Transverse colon (tissue), 3 donors: ENCODE measurements around the gene FOXO4.

Experiments used
- CTCF ChIP-seq, 5 experiments: fragments of 200-600 bp in 3 of 5; fragments of 450-650 bp in 2 of 5; sonication (generic) in 3 of 5; IDR thresholded peaks; 1 replicate in 2 of 5; 2 replicates in 3 of 5; pipeline ENCODE4 v1.5.1; 2016 to 2017; ENCODE audit warnings: antibody characterized with exemption in 5 of 5, inconsistent platforms in 3 of 5, mild to moderate bottlenecking in 2 of 5, moderate library complexity in 1 of 5
- POLR2A ChIP-seq: fragments of 450-650 bp; IDR thresholded peaks from one replicate; pipeline ENCODE4 v1.6.1; 2016; ENCODE audit warnings: antibody characterized with exemption, mild to moderate bottlenecking, moderate library complexity

GRCh38 chrX:71081330-71082123 lies 14.1 kb upstream of the FOXO4 start:
- TF ChIP-seq CTCF (IDR thresholded peaks at IDR 0.05) (no peak), POLR2A (no peak)
